ENCODE measurements around the gene STBD1.

STBD1 gene

DNA sequence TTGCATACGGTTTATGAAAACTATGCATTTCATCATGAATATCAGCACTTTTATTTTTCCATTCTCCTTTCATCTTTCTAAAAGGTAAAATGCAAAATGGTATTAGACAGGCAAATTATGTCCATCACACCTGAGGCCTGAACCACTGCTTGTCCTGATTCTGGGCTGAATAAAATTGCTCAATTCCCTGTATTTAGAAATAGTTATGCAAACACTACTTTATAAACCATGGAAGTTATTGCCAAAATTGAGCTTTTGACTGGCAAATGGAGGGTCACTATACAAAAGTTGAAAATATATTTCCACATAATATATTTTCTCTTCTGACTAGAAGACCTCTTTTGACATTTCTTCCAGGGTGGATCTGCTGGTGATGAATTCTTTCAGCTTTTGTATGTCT, 34.0 kb upstream of the STBD1 start:
- Histone ChIP-seq H3K4me3 (replicated peaks; ENCODE audit: insufficient read depth, low read length) (no peak overlapping the region), H3K27ac (replicated peaks) (no peak overlapping the region), H3K27me3 (ENCODE audit: insufficient read depth, poor library complexity, severe bottlenecking) (no peaks in the 10 kb centered on the region)
- TF ChIP-seq, protein P1, sequence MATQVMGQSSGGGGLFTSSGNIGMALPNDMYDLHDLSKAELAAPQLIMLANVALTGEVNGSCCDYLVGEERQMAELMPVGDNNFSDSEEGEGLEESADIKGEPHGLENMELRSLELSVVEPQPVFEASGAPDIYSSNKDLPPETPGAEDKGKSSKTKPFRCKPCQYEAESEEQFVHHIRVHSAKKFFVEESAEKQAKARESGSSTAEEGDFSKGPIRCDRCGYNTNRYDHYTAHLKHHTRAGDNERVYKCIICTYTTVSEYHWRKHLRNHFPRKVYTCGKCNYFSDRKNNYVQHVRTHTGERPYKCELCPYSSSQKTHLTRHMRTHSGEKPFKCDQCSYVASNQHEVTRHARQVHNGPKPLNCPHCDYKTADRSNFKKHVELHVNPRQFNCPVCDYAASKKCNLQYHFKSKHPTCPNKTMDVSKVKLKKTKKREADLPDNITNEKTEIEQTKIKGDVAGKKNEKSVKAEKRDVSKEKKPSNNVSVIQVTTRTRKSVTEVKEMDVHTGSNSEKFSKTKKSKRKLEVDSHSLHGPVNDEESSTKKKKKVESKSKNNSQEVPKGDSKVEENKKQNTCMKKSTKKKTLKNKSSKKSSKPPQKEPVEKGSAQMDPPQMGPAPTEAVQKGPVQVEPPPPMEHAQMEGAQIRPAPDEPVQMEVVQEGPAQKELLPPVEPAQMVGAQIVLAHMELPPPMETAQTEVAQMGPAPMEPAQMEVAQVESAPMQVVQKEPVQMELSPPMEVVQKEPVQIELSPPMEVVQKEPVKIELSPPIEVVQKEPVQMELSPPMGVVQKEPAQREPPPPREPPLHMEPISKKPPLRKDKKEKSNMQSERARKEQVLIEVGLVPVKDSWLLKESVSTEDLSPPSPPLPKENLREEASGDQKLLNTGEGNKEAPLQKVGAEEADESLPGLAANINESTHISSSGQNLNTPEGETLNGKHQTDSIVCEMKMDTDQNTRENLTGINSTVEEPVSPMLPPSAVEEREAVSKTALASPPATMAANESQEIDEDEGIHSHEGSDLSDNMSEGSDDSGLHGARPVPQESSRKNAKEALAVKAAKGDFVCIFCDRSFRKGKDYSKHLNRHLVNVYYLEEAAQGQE (IDR thresholded peaks at IDR 0.05; ENCODE audit: insufficient replicate concordance, low read depth): no peak
- TF ChIP-seq, protein P2, sequence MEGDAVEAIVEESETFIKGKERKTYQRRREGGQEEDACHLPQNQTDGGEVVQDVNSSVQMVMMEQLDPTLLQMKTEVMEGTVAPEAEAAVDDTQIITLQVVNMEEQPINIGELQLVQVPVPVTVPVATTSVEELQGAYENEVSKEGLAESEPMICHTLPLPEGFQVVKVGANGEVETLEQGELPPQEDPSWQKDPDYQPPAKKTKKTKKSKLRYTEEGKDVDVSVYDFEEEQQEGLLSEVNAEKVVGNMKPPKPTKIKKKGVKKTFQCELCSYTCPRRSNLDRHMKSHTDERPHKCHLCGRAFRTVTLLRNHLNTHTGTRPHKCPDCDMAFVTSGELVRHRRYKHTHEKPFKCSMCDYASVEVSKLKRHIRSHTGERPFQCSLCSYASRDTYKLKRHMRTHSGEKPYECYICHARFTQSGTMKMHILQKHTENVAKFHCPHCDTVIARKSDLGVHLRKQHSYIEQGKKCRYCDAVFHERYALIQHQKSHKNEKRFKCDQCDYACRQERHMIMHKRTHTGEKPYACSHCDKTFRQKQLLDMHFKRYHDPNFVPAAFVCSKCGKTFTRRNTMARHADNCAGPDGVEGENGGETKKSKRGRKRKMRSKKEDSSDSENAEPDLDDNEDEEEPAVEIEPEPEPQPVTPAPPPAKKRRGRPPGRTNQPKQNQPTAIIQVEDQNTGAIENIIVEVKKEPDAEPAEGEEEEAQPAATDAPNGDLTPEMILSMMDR (IDR thresholded peaks at IDR 0.05; ENCODE audit: insufficient read depth, low read length): no peak
- TF ChIP-seq GABPA (IDR thresholded peaks at IDR 0.05; ENCODE audit: low read depth) (no peak), POLR2AphosphoS5 (IDR thresholded peaks at IDR 0.05; ENCODE audit: low read depth) (no peak), SPI1 (IDR thresholded peaks at IDR 0.05; ENCODE audit: borderline replicate concordance, low read depth) (no peak)
- DNase-seq (ENCODE audit: low read depth in 1 of 2, low spot score in 1 of 2): peak in 1 of 2 experiments; percentile 11

DNA sequence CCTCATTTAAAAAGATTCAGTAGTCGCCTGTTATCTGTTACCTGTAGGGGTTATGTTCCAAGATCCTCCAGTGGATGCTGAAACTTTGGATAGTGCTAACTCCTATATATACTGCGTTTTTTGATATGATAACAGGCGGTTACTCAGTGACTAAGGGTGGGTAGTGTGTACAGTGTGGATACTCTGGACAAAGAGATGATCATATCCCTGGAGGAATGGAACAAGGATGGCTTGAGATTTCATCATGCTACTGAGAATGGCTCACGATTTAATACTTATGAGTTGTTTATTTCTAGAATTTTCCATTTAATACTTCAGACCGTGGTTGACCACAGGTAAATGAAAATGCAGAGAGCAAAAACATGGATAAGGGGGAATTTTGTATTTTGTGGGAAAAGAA, 33.5 kb upstream of the STBD1 start:
- TF ChIP-seq POLR2AphosphoS5 (IDR thresholded peaks at IDR 0.05; ENCODE audit: low read depth): no peak
- TF ChIP-seq, protein P1 (IDR thresholded peaks at IDR 0.05; ENCODE audit: insufficient replicate concordance, low read depth): no peak
- Histone ChIP-seq H3K27me3 (ENCODE audit: insufficient read depth, poor library complexity, severe bottlenecking) (no peaks in the 10 kb centered on the region), H3K27ac (replicated peaks) (no peak overlapping the region), H3K4me3 (replicated peaks; ENCODE audit: insufficient read depth, low read length) (no peak overlapping the region)
- no peak for DNase-seq (ENCODE audit: low read depth in 1 of 2, low spot score in 1 of 2)

DNA sequence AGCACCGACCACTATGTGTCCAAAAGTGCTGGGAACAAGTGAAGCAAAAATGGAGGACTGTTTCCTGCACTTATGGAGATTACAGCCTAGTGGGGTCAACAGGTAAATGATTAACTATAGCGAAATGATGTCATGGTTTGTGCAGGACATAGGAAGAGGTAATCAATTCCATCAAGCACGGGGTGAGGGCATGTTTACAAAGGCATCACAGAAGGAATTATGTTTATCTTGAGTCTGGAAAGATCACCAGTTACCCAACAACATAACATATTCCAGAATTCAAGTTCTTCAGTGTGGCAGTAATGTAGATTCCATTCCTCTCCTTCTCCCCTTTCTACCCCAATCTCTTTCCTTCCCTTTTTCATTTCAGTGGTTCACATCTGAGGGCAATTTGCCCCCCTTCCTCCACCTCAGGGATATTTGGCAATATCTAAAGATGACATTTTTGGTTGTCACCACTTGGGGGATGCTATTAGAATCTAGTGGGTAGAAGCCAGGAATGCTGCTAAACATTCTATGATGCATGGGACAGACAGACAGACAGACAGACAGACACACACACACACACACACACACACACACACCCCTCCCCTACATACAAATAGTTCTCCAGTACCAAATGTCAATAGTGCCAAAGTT, 30.9 kb upstream of the STBD1 start:
- Histone ChIP-seq H3K27me3 (ENCODE audit: insufficient read depth, poor library complexity, severe bottlenecking) (no peaks in the 10 kb centered on the region), H3K27ac (replicated peaks) (no peak overlapping the region)
- no peak; the same call in 1 of the 2 replicates for TF ChIP-seq SPI1 (IDR thresholded peaks at IDR 0.05; ENCODE audit: borderline replicate concordance, low read depth)

DNA sequence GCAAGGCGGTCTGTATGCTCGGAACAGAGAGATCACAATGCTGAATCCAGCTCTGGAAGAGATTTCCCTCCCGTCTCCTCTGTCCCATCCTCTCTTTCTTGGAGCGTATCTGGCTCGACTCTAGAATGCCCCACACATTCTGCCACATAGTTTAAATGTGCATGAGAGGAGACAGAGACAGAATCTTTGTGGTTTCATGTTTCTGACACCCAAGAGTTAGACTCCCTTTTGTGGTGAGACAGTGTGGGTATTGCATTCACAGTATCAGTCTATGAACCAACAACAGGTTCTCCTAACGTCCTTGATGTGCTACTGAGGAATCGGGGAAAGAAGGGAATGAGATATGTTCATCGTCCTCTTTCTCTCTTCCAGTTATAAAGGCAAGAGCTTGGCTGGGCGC, 29.7 kb upstream of the STBD1 start:
- TF ChIP-seq POLR2AphosphoS5 (IDR thresholded peaks at IDR 0.05; ENCODE audit: low read depth) (peak; percentile 61; the same call in 1 of the 2 replicates), GABPA (IDR thresholded peaks at IDR 0.05; ENCODE audit: low read depth) (no peak)
- H3K27ac ChIP-seq (replicated peaks): no peak overlapping the region
- peak in 1 of 2 experiments; percentile 59 for DNase-seq (ENCODE audit: low read depth in 1 of 2, low spot score in 1 of 2)

More for the DNA sequence above, 30.9 kb upstream of the STBD1 start:
- no peak overlapping the region for H3K4me3 ChIP-seq (replicated peaks; ENCODE audit: insufficient read depth, low read length)
- DNase-seq (ENCODE audit: low read depth in 1 of 2, low spot score in 1 of 2): peak in 1 of 2 experiments; percentile 42

DNA sequence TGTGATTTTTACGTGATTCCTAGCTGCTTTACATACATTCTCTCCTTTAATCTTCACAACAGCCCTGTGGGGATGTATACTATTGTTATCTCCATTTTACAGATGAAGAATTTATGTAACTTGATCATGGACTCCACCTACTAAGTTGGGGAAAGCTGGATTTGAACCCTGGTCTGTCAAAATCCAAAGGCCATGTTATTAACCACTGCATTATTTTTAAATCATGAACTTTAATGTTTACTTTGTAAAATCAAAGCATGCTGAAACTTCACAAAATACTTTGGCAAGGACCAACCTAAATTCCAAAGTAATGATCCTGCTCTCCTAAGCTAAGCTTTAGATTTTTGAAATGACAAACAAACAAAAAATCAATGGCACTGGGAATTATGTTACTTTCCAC, 28.9 kb upstream of the STBD1 start:
- peak overlapping the region; percentile 41; the same call in 1 of the 2 replicates for H3K27ac ChIP-seq (replicated peaks)

More for the DNA sequence above, 29.7 kb upstream of the STBD1 start:
- Histone ChIP-seq H3K27me3 (ENCODE audit: insufficient read depth, poor library complexity, severe bottlenecking) (no peaks in the 10 kb centered on the region), H3K4me3 (replicated peaks; ENCODE audit: insufficient read depth, low read length) (no peak overlapping the region)

More for the DNA sequence above, 28.9 kb upstream of the STBD1 start:
- Histone ChIP-seq H3K4me3 (replicated peaks; ENCODE audit: insufficient read depth, low read length) (no peak overlapping the region), H3K27me3 (ENCODE audit: insufficient read depth, poor library complexity, severe bottlenecking) (no peaks in the 10 kb centered on the region)
- TF ChIP-seq SPI1 (IDR thresholded peaks at IDR 0.05; ENCODE audit: borderline replicate concordance, low read depth) (no peak), POLR2AphosphoS5 (IDR thresholded peaks at IDR 0.05; ENCODE audit: low read depth) (no peak), GABPA (IDR thresholded peaks at IDR 0.05; ENCODE audit: low read depth) (no peak)
- TF ChIP-seq, protein P2 (IDR thresholded peaks at IDR 0.05; ENCODE audit: insufficient read depth, low read length): no peak
- TF ChIP-seq, protein P1 (IDR thresholded peaks at IDR 0.05; ENCODE audit: insufficient replicate concordance, low read depth): no peak
- DNase-seq (ENCODE audit: low read depth in 1 of 2, low spot score in 1 of 2): no peak
